ENCODE results near the gene GTF2H4. TPM values are rescaled to one million over a fixed set of nuclear protein-coding genes. Genes with fewer than 3 reads are reported as not detected.
A peak's percentile ranks its signal among the peaks of the same experiment; 100 is the strongest.
"Not testable (repeated sequence)": the region's sequence is repeated elsewhere in the genome, so short reads cannot be mapped to it uniquely, and the experiment has no call there.

Gene GTF2H4
- total RNA-seq, 2 experiments from 2014 or later = 35.9 to 40.9 TPM

DNA sequence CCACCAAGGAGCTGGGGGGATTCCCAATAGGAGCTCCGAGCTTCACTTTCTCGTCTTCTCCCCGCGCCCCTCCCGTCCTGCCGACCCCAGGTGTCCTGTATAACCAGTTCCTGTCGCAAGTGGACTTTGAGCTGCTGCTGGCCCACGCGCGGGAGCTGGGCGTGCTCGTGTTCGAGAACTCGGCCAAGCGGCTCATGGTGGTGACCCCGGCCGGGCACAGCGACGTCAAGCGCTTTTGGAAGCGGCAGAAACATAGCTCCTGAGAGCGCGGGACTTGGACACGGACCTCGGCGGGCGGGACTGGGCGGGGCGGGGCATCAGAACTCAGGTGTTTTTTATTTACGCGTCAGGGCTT lies 5.7 kb downstream of the GTF2H4 start:
- intact Hi-C loops (cut with DNase I, micrococcal nuclease) = loop anchor here (1.0 to 5.0 kb wide), 8 partner anchors 85 to 701 kb away; partner anchors contain the start of genes C6orf136 (in 1 of the 2), GNL1 (in 1 of the 2), IER3 (in 1 of the 2) and PRR3 (in 1 of the 2)
- no peak for DNase-seq
- H3K27ac Mint-ChIP-seq = peak overlapping the region; percentile 95
- ChIA-PET CTCF (interaction anchor here (0.6 to 7.4 kb wide), 25 partner anchors 8 to 1222 kb away, joined by 3 to 92 read pairs (median 4); no protein-coding TSS in a partner anchor), POLR2A (interaction anchor here (0.9 kb wide), 1 partner anchor 85 kb away, joined by 3 read pairs; no protein-coding TSS in a partner anchor)
- peak overlapping the region; percentile 87 for H3K4me3 Mint-ChIP-seq
- H3K27me3 Mint-ChIP-seq = no peaks in the 10 kb centered on the region
- H3K36me3 Mint-ChIP-seq (ENCODE audit: low read depth) = peaks cover 48% of the 10 kb centered on the region
- H3K9me3 Mint-ChIP-seq (ENCODE audit: low read depth) = no peaks in the 10 kb centered on the region
- H3K4me1 Mint-ChIP-seq = peaks cover 29% of the 10 kb centered on the region
- ATAC-seq = no peak

DNA sequence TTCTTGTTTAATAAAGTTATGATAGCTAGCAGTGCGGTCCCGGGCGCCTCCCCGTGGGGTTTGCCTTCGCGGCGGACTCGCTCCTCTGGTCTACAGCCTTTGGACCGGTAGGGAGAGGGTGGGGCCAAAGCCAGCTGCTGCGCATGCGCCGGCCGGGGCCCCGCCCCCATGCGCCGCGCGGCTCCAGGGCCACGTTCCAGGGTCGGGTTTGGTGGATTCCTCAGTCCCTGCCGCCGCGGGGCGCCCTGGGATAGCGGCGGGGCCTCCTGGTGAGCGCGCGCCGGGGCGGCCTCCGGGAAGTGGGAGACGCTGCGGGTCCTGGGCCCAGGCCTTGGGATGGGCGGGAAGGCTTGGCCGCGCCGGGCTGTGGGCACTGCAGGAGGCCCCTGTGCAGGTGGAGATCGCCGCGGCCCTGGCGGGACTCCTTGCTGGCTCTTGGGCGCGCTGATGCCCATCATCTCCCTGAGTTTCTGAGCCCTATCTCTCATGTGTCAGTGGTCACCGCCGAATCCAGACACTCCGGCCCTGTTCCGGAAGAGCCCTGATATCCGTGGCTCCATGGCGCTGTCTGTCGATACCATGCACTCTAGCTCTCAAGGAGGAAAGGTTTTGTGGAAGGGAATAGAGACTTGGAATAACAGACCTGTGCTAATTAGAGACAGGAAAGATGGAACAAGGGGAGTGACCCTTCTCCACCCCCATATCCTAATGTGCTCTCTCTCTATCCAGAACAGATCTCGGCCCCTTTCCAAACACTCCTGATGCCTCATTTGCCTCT lies 6.3 kb downstream of the GTF2H4 start, which contains the start of gene VARS2:
VARS2 (plus strand) TSS at position 163 of the 778 bp plus-strand sequence; CDS start at position 762, 599 bp downstream.
- Mint-ChIP-seq H3K36me3 (ENCODE audit: low read depth) (peaks cover 50% of the 10 kb centered on the region), H3K27ac (peak within 1 kb of the TSS; percentile 95), H3K4me1 (peaks cover 24% of the 10 kb centered on the region), H3K4me3 (peak within 1 kb of the TSS; percentile 87), H3K27me3 (no peaks in the 10 kb centered on the region), H3K9me3 (ENCODE audit: low read depth) (no peaks in the 10 kb centered on the region)
- ATAC-seq = peak; percentile 98
- POLR2A ChIA-PET = interaction anchor here (0.9 kb wide), 1 partner anchor 86 kb away, joined by 3 read pairs; no protein-coding TSS in a partner anchor
- CTCF ChIA-PET = interaction anchor here (0.6 to 7.4 kb wide), 24 partner anchors 8 to 627 kb away, joined by 3 to 92 read pairs (median 4); partner anchors contain the start of gene DDX39B
- peak; percentile 92 for DNase-seq
- intact Hi-C loops (cut with DNase I, micrococcal nuclease) = loop anchor here (1.0 to 5.0 kb wide), 8 partner anchors 86 to 702 kb away; partner anchors contain the start of genes C6orf136 (in 1 of the 2), GNL1 (in 1 of the 2), IER3 (in 1 of the 2) and PRR3 (in 1 of the 2)

DNA sequence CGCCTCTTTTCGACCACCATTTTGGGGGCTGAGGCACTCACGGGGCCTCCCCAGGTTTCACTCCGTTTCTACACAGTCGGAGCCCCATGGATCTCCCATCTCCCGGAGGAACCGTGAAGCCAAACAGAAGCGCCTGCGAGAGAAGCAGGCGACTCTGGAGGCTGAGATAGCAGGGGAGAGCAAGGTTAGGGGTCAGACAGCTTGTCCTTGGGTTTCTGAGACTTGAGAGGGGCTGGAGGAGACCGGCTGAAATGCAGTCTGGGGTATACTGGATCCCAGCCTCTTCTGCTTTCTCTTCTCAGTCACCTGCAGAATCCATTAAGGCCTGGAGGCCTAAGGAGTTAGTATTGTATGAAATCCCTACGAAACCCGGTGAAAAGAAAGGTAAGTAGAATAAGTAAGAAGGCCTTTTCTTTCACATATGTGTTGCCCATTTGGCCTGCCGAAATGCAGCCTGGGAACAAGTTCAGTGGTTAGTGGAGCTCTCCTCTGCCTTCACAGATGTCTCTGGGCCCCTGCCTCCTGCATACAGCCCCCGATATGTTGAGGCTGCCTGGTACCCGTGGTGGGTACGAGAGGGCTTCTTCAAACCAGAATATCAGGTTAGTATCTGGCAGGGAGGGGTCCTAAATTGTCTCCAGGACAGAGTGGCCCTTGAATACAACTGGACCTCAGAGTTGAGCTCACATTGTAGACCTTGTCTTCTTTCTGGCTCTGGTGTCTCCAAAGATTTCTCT lies 7.0 kb downstream of the GTF2H4 start:
- H3K27ac Mint-ChIP-seq = peak overlapping the region; percentile 95
- H3K9me3 Mint-ChIP-seq (ENCODE audit: low read depth) = no peaks in the 10 kb centered on the region
- H3K27me3 Mint-ChIP-seq = no peaks in the 10 kb centered on the region
- H3K4me1 Mint-ChIP-seq = peaks cover 22% of the 10 kb centered on the region
- H3K36me3 Mint-ChIP-seq (ENCODE audit: low read depth) = peaks cover 53% of the 10 kb centered on the region
- intact Hi-C loops (cut with DNase I, micrococcal nuclease) = loop anchor here (1.0 to 5.0 kb wide), 13 partner anchors 87 to 703 kb away; partner anchors contain the start of genes C6orf136 (in 1 of the 2), GNL1 (in 1 of the 2), IER3 (in 1 of the 2) and PRR3 (in 1 of the 2)
- peak overlapping the region; percentile 87 for H3K4me3 Mint-ChIP-seq
- ChIA-PET POLR2A (interaction anchor here (0.7 kb wide), 1 partner anchor 228 kb away, joined by 4 read pairs; no protein-coding TSS in a partner anchor), CTCF (interaction anchor here (0.6 to 7.4 kb wide), 21 partner anchors 11 to 243 kb away, joined by 3 to 92 read pairs (median 4); partner anchors contain the start of gene CCHCR1)
- DNase-seq = peak; percentile 17
- no peak for ATAC-seq

DNA sequence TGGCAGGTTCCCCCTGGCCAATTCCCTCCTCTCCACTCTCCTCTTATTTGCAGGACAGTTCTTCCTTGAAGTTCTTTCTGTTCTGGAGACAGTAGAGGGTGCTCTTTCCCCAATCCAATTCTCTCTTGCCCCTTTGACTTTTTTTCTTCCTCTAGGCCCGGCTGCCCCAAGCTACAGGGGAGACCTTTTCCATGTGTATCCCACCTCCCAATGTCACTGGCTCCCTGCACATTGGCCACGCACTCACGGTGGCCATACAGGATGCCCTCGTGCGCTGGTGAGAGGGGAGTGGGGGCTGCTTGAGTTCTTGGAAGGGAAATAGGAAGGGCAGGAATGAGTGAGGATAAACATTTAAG lies 7.6 kb downstream of the GTF2H4 start:
- H3K9me3 Mint-ChIP-seq (ENCODE audit: low read depth) = no peaks in the 10 kb centered on the region
- intact Hi-C loops (cut with DNase I, micrococcal nuclease) = loop anchor here (1.0 to 5.0 kb wide), 9 partner anchors 127 to 359 kb away; partner anchors contain the start of genes GNL1 (in 1 of the 2) and PRR3 (in 1 of the 2)
- peaks cover 22% of the 10 kb centered on the region for H3K4me1 Mint-ChIP-seq
- peak overlapping the region; percentile 87 for H3K4me3 Mint-ChIP-seq
- H3K27ac Mint-ChIP-seq = no peak overlapping the region
- ATAC-seq = no peak
- H3K27me3 Mint-ChIP-seq = no peaks in the 10 kb centered on the region
- CTCF ChIA-PET = interaction anchor here (0.6 to 7.4 kb wide), 20 partner anchors 10 to 242 kb away, joined by 3 to 92 read pairs (median 3); partner anchors contain the start of gene CCHCR1
- peak; percentile 25 for DNase-seq
- POLR2A ChIA-PET = interaction anchor here (0.7 to 0.8 kb wide), 2 partner anchors 164 to 228 kb away, joined by 3 to 4 read pairs; no protein-coding TSS in a partner anchor
- peaks cover 52% of the 10 kb centered on the region for H3K36me3 Mint-ChIP-seq (ENCODE audit: low read depth)

DNA sequence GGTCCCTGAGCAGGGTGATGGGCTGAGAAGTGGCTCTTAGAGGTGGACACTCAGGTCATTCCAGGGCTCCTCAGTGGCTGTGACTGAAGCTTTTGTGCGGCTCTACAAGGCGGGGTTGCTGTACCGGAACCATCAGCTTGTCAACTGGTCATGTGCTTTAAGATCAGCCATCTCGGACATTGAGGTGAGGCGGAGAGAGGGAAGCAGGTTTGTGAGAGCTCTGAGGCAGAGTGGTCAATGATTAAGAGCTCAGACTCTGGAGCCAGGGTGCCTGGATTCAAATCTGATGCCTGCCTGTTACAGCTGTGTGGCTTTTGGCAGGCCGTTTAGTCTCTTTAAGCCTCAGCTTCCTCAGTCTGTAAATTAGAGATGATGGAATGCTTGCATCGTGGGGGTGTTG lies 9.0 kb downstream of the GTF2H4 start:
- ChIA-PET CTCF (interaction anchor here (0.5 to 7.4 kb wide), 10 partner anchors 9 to 251 kb away, joined by 3 to 92 read pairs (median 3); no protein-coding TSS in a partner anchor), POLR2A (no interaction called here)
- H3K36me3 Mint-ChIP-seq (ENCODE audit: low read depth) = peaks cover 52% of the 10 kb centered on the region
- DNase-seq (no peak), ATAC-seq (no peak)
- intact Hi-C loops (cut with DNase I, micrococcal nuclease) = loop anchor here in 1 of 2 experiments (5.0 kb wide), 1 partner anchor 140 kb away; no protein-coding TSS in a partner anchor
- H3K27ac Mint-ChIP-seq = no peak overlapping the region
- H3K4me1 Mint-ChIP-seq = peaks cover 22% of the 10 kb centered on the region
- H3K9me3 Mint-ChIP-seq (ENCODE audit: low read depth) = no peaks in the 10 kb centered on the region
- H3K27me3 Mint-ChIP-seq = no peaks in the 10 kb centered on the region
- H3K4me3 Mint-ChIP-seq = no peak overlapping the region

DNA sequence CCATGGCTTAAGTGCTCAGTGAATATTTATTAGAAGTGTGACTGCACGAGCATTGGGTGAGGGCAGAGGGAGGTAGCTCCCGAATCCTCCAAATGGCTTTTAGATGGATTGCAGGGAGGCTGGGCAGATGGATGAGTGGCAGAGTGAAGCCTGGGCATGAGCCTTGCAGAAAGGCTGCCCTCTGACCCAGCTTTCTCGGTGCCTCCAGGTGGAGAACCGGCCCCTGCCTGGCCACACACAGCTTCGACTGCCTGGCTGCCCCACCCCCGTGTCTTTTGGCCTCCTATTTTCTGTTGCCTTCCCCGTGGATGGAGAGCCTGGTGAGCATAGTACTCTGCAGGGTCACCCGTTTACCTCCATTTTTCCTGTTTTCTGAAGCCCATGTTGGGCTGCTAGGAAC lies 9.5 kb downstream of the GTF2H4 start:
- intact Hi-C loops (cut with DNase I, micrococcal nuclease) = loop anchor here in 1 of 2 experiments (5.0 kb wide), 1 partner anchor 140 kb away; no protein-coding TSS in a partner anchor
- no peaks in the 10 kb centered on the region for H3K9me3 Mint-ChIP-seq (ENCODE audit: low read depth)
- H3K27me3 Mint-ChIP-seq = no peaks in the 10 kb centered on the region
- DNase-seq (no peak), ATAC-seq (no peak)
- no peak overlapping the region for H3K27ac Mint-ChIP-seq
- CTCF ChIA-PET = interaction anchor here (0.5 to 7.4 kb wide), 9 partner anchors 9 to 251 kb away, joined by 3 to 92 read pairs (median 3); no protein-coding TSS in a partner anchor
- peaks cover 22% of the 10 kb centered on the region for H3K4me1 Mint-ChIP-seq
- H3K36me3 Mint-ChIP-seq (ENCODE audit: low read depth) = peaks cover 52% of the 10 kb centered on the region
- H3K4me3 Mint-ChIP-seq = no peak overlapping the region
- POLR2A ChIA-PET = no interaction called here

DNA sequence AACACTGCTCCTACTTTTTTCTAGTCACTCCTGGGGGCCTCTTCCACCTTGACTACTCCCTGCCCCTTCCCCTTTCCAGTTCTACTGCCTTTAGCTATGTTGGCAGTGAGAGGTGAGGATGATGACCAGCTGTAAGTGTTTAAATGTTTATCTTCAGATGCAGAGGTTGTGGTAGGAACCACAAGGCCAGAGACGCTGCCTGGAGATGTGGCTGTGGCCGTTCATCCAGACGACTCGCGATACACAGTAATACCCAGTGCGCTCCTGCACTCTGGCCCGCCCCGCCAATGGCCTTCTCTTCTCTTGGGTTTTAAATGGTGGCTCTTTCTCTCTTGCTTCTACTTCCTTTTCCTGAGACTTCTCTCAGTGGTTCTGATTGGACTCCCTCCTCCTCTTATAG lies 10.7 kb downstream of the GTF2H4 start:
- ChIA-PET POLR2A (interaction anchor here (0.7 kb wide), 1 partner anchor 88 kb away, joined by 5 read pairs; no protein-coding TSS in a partner anchor), CTCF (interaction anchor here (0.7 to 1.4 kb wide), 6 partner anchors 120 to 436 kb away, joined by 3 to 6 read pairs (median 4); no protein-coding TSS in a partner anchor)
- Mint-ChIP-seq H3K4me3 (no peak overlapping the region), H3K9me3 (ENCODE audit: low read depth) (no peaks in the 10 kb centered on the region), H3K36me3 (ENCODE audit: low read depth) (peaks cover 50% of the 10 kb centered on the region), H3K4me1 (peaks cover 17% of the 10 kb centered on the region), H3K27me3 (no peaks in the 10 kb centered on the region), H3K27ac (no peak overlapping the region)
- no peak for DNase-seq
- no peak for ATAC-seq
- intact Hi-C loops (cut with DNase I, micrococcal nuclease) = loop anchor here in 1 of 2 experiments (5.0 kb wide), 1 partner anchor 139 kb away; no protein-coding TSS in a partner anchor

DNA sequence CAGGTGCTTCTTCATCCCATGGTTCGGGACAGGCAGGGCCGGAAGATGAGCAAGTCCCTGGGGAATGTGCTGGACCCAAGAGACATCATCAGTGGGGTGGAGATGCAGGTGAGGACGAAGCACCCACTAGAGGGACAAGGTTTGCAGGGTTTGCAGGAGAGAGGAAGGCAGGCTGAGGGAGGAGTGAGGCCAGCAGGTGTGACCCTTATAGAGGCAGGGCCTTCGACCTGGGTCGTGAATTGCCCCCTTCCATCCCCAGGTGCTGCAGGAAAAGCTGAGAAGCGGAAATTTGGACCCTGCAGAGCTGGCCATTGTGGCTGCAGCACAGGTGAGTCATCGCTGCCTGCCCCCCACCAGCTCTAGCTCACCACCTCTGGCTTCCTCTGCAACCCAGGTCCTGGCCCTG lies 14.4 kb downstream of the GTF2H4 start:
- Mint-ChIP-seq H3K27ac (no peak overlapping the region), H3K4me1 (no peaks in the 10 kb centered on the region), H3K9me3 (ENCODE audit: low read depth) (no peaks in the 10 kb centered on the region), H3K27me3 (no peaks in the 10 kb centered on the region), H3K4me3 (no peak overlapping the region), H3K36me3 (ENCODE audit: low read depth) (peaks cover 42% of the 10 kb centered on the region)
- POLR2A ChIA-PET = interaction anchor here (0.7 kb wide), 1 partner anchor 332 kb away, joined by 3 read pairs; no protein-coding TSS in a partner anchor
- intact Hi-C loops (cut with DNase I, micrococcal nuclease) = no loop called here
- DNase-seq (no peak), ATAC-seq (no peak)
- CTCF ChIA-PET = interaction anchor here (0.6 kb wide), 1 partner anchor 148 kb away, joined by 4 read pairs; no protein-coding TSS in a partner anchor

DNA sequence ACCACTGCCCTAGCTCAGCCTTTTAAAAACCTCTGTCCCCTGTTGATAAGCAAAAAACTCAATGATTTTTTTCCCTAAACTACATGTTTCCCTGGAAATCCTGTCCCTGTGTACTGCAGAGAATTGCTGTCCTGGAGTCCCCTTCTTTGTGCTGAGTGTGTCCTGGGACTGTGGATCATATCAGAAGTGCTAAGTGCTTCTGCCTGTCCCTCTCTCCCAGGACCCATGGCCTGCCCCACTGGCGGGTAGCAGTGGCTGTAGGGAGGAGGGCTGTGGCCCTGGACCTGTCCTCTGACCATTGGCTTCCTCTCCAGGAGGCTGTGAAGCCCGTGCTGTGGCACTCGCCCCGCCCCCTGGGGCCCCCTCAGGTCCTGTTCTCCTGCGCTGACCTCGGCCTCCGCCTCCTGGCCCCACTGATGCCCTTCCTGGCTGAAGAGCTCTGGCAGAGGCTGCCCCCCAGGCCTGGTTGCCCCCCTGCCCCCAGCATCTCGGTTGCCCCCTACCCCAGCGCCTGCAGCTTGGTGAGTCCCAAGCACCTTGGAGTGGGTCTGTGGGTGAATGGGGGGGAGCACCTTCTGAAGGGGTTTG lies 16.1 kb downstream of the GTF2H4 start:
- H3K4me1 Mint-ChIP-seq; H3K4me3 Mint-ChIP-seq; POLR2A ChIA-PET; H3K27ac Mint-ChIP-seq; DNase-seq; H3K27me3 Mint-ChIP-seq; intact Hi-C loops (cut with DNase I, micrococcal nuclease); ATAC-seq; H3K9me3 Mint-ChIP-seq (ENCODE audit: low read depth): not testable (repeated sequence)
- peaks cover 49% of the 10 kb centered on the region for H3K36me3 Mint-ChIP-seq (ENCODE audit: low read depth)
- CTCF ChIA-PET = interaction anchor here (1.2 kb wide), 1 partner anchor 145 kb away, joined by 3 read pairs; no protein-coding TSS in a partner anchor

DNA sequence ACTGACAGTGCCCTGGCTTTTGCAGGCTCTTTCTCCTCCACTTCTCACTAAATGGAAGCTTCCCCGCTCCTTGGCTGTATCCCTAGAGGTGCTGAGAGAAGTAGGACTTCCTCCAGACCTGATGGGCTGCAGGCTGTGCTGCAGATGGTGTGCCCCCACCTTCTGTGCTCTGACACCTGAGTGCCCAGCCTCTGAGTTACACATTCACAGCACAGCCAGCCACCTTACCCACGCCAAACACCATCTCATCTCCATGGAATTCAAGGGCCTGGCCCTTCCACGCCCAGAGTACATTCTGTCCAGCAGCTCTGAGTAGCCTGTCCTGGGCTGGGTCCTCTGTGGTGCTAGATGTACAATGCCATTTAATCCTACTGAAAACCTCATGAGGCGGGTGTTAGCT lies 18.6 kb downstream of the GTF2H4 start:
- H3K4me1 Mint-ChIP-seq = no peaks in the 10 kb centered on the region
- H3K27me3 Mint-ChIP-seq = no peaks in the 10 kb centered on the region
- peaks cover 38% of the 10 kb centered on the region for H3K36me3 Mint-ChIP-seq (ENCODE audit: low read depth)

More for the DNA sequence above, 18.6 kb downstream of the GTF2H4 start:
- Mint-ChIP-seq H3K4me3 (no peak overlapping the region), H3K9me3 (ENCODE audit: low read depth) (peaks cover 10% of the 10 kb centered on the region), H3K27ac (no peak overlapping the region)
- ATAC-seq = no peak
- POLR2A ChIA-PET = no interaction called here
- CTCF ChIA-PET = interaction anchor here (0.8 to 1.9 kb wide), 3 partner anchors 9 to 202 kb away, joined by 3 to 12 read pairs (median 3); partner anchors contain the start of gene VARS2
- no peak for DNase-seq
- intact Hi-C loops (cut with DNase I, micrococcal nuclease) = no loop called here
